Bronchial epithelial cell (primary cell): Measurements from ENCODE around the gene CCDC169. TPM values are rescaled to one million over a fixed set of nuclear protein-coding genes. Genes with fewer than 3 reads are reported as not detected.

Experiments used
- DNase-seq: peaks from one replicate; pipeline ENCODE4 v3.0.0-alpha.2; 2010; ENCODE audit warnings: low read depth
- FAIRE-seq: peaks from 2 replicates; lab custom pipeline; 2011; peaks lifted over from hg19 to GRCh38; lab: Jason Lieb, UNC
- H3K27me3 ChIP-seq: 2 replicates; pipeline ENCODE4 v1.5.1; 2011; ENCODE audit warnings: low read length; ENCODE audit not compliant: control insufficient read depth, insufficient read depth
- H3K36me3 ChIP-seq: 2 replicates; pipeline ENCODE4 v1.5.1; 2011; ENCODE audit warnings: low read length; ENCODE audit not compliant: control insufficient read depth, insufficient read depth
- H3K4me3 ChIP-seq: 2 replicates; pipeline ENCODE4 v1.5.1; 2011; ENCODE audit warnings: mild to moderate bottlenecking, low read depth, low read length, control low read depth
- total RNA-seq: library from RNA; depleted of rRNA; stranded (reverse); fragments of >200 nt; gene quantifications from 2 replicates; pipeline ENCODE4 v1.2.1, GENCODE V29; 2014
- TF ChIP-seq, protein P1 (sequence below): IDR thresholded peaks from 2 replicates; pipeline ENCODE4 v1.5.1; 2011; ENCODE audit warnings: mild to moderate bottlenecking, moderate library complexity, low read length, control low read depth, inconsistent platforms; ENCODE audit not compliant: insufficient read depth, severe bottlenecking

The CCDC169 gene
- total RNA-seq, 1 donor from 2014 or later = 1.8 TPM

GRCh38 chr13:36258831-36259230, 38.8 kb downstream of the CCDC169 start:
- FAIRE-seq = no peak
- no peak for DNase-seq
- TF ChIP-seq, protein P1, sequence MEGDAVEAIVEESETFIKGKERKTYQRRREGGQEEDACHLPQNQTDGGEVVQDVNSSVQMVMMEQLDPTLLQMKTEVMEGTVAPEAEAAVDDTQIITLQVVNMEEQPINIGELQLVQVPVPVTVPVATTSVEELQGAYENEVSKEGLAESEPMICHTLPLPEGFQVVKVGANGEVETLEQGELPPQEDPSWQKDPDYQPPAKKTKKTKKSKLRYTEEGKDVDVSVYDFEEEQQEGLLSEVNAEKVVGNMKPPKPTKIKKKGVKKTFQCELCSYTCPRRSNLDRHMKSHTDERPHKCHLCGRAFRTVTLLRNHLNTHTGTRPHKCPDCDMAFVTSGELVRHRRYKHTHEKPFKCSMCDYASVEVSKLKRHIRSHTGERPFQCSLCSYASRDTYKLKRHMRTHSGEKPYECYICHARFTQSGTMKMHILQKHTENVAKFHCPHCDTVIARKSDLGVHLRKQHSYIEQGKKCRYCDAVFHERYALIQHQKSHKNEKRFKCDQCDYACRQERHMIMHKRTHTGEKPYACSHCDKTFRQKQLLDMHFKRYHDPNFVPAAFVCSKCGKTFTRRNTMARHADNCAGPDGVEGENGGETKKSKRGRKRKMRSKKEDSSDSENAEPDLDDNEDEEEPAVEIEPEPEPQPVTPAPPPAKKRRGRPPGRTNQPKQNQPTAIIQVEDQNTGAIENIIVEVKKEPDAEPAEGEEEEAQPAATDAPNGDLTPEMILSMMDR = no peak
- Histone ChIP-seq H3K27me3 (no peaks in the 10 kb centered on the region), H3K36me3 (no peaks in the 10 kb centered on the region), H3K4me3 (no peak overlapping the region)

GRCh38 chr13:36251526-36251925, 46.1 kb downstream of the CCDC169 start:
- no peaks in the 10 kb centered on the region for H3K27me3 ChIP-seq
- no peak for FAIRE-seq
- DNase-seq = peak; percentile 18
- TF ChIP-seq, protein P1 = no peak
- no peaks in the 10 kb centered on the region for H3K36me3 ChIP-seq
- no peak overlapping the region for H3K4me3 ChIP-seq

DNA sequence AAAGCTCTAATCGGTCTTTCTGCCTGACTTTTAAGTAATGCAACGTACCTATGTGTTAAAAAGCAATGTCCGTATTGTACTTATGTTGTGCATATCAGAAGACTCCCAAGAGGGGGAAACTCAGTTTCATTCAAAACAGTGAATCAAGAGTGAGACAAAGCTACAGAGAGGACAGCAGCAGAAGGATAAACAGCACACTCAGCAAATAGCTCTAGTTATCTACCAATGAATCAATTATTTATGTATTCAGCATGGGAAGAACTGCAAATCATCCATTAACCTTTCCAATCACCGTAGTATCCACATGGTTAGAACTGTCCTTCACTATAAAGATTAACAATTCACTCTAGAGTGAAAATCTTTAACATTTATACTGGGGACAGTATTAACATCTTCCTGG, 46.6 kb downstream of the CCDC169 start:
- Histone ChIP-seq H3K27me3 (no peaks in the 10 kb centered on the region), H3K4me3 (no peak overlapping the region), H3K36me3 (no peaks in the 10 kb centered on the region)
- FAIRE-seq (no peak), DNase-seq (no peak)
- TF ChIP-seq, protein P1 = no peak

DNA sequence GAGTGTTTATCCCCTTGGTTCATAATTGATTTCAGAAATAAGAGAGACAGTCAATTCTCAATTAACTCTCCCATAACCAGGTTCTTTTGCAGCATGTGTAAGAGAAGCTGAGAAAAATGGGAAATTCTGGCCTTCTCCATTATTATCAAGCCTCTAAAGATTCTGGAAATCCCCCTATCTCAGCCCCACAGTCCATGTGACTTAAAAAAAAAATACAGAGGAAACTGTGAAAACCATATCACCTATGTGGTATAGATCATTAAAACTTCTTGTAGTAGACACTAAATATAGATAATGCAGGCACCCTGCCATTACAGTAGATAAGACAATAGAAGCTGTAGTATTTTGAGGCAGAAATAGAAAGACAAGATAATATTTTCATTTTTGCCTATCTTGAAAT, 48.9 kb downstream of the CCDC169 start:
- FAIRE-seq (no peak), DNase-seq (no peak)
- Histone ChIP-seq H3K27me3 (no peaks in the 10 kb centered on the region), H3K4me3 (no peak overlapping the region), H3K36me3 (no peaks in the 10 kb centered on the region)
- TF ChIP-seq, protein P1 = no peak

DNA sequence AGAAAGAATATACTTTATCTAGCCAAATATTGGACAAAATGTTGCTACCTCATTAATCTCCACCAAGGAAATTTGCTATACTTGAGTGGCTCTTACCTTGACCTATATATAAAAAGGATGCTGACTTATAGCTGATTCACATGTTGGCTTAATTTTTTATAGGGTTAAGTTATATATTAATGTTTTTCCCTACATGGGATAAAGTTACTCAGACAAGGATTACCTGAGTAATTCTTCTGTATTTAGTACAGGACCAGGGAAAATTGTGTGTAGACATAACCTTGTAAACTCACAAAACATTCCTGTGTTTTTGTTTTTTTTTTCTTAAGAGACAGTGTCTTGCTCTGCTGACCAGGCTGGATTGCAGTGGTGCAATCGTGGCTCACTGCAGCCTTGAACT, 52.6 kb downstream of the CCDC169 start:
- Histone ChIP-seq H3K27me3 (no peaks in the 10 kb centered on the region), H3K36me3 (no peaks in the 10 kb centered on the region), H3K4me3 (no peak overlapping the region)
- DNase-seq = no peak
- no peak for FAIRE-seq
- TF ChIP-seq, protein P1 = no peak

- Histone ChIP-seq H3K4me3 (no peak overlapping the region), H3K27me3 (no peaks in the 10 kb centered on the region), H3K36me3 (no peaks in the 10 kb centered on the region)
- TF ChIP-seq, protein P1 = no peak
- no peak for DNase-seq
- FAIRE-seq = no peak
Measured at GRCh38 chr13:36244073-36244472, 53.5 kb downstream of the CCDC169 start.
